Stimulated activated CD8-positive, alpha-beta memory T cell treated with anti-CD3 and anti-CD28 coated beads, Interleukin-4, amount 100 ng/mL, for 1 hour (primary cell): ENCODE measurements around the gene FBLN1.
"Not testable (repeated sequence)": the region's sequence is repeated elsewhere in the genome, so short reads cannot be mapped to it uniquely, and the experiment has no call there.

Experiments
- DNase-seq, 2 donors: peaks; one replicate each; pipeline ENCODE4 v3.0.0-alpha.2; 2020; ENCODE audit warnings: low read depth in 2 of 2, low spot score in 1 of 2

Gene FBLN1

GRCh38 chr22:45608045-45608444 lies 105.4 kb downstream of the FBLN1 start:
- DNase-seq, result not testable (repeated sequence)

DNA sequence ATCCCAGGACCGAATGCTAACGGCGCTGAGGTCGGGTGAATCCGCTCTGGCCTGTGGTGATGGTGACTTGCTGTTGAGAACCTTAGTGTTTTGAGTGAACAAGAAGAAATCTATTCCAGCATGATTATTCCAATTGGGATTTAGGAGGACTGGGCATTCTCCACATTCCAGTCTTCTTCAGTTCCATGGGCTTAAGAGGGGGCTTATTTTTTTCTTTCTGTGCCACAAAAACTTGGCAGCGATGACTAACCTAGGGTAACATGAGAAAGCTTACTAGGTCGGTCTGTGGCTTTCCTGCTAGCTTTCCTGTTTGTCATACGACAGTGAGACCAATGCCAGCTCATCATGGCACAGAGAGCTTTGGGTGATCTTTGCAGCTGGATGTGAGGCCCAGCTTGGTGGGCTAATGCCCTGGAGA lies 106.1 kb downstream of the FBLN1 start:
- DNase-seq, result no peak

DNA sequence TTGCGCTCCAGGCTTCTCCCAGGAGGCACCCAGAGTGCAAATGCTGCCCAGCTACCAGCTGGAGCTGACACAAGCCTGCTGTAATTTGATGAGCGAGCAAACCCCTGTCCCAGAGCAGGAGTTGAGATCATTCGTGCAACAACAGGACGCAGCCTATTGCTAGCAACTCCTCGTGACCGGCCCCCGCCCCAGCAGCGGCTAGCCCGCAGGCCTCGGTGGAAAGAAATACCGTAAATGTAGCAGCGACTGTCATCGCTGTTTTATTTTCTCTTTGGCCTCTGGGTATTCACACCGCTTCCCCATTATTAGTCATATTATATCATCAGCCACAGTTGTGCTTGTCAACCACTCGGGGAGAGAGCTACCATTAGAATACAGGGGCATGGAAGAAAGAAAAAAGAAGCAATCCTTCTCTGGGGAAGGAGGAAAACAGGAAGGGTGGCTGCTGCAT lies 109.8 kb downstream of the FBLN1 start:
- DNase-seq, result no peak

- no peak for DNase-seq
Observed at GRCh38 chr22:45612940-45613339, 110.3 kb downstream of the FBLN1 start.

DNA sequence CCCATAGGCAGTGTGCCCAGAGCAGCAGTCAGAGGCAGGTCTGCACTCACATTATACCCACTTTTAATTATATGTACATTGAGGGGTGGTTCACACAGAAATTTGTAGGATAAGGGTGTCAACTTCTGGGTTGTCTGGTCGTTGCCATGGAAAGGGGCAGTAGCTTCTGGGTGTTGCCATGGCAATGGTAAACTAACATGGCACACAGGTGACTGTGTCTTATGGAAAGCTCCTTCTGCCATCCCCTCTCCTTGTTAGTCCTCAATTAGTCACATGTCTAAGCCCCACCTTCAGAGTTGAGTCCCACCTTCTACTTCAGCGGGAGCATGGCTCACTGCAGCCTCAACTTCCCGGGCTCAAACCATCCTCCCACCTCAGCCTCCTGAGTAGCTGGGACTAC lies 112.7 kb downstream of the FBLN1 start:
- no peak for DNase-seq

DNA sequence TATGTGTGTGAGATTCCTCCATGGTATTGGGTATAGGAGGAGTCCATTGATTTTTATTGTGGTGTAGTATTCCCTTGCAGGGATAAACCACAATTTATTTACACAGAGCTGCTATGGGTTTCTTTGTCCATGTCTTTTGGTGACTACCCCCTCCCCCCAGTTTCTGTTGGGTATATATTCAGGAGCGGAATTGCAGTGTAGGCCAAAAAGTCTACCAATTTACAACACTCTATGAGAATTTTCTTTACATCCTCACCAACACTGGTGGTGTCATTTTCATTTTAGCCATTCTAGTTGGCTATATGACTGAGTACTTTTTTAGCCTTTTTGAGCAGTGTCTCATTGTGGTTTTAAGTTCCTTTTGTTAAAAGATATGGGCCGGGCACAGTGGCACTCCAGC lies 113.7 kb downstream of the FBLN1 start:
- no peak for DNase-seq

GRCh38 chr22:45617948-45618347 lies 115.3 kb downstream of the FBLN1 start:
- no peak for DNase-seq

DNA sequence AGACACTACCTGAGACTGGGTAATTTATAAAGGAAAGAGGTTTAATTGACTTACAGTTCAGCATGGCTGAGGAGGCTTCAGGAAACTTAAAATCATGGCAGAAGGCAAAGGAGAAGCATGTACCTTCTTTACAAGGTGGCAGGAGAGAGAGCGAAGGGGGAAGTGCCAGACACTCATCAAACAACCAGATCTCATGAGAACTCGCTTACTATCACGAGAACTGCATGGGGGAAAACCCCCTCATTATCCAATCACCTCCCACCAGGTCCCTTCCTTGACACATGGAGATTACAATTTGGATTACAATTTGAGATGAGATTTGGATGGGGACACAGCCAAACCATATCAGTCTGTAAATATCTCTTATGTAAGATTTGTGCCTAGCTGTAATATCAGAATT lies 118.0 kb downstream of the FBLN1 start:
- DNase-seq, result no peak

- DNase-seq, result no peak
Observed at GRCh38 chr22:45621836-45622600, 119.3 kb downstream of the FBLN1 start.

- DNase-seq, result not testable (repeated sequence)
Observed at GRCh38 chr22:45623464-45624145, 120.9 kb downstream of the FBLN1 start.

GRCh38 chr22:45626198-45626651 lies 123.5 kb downstream of the FBLN1 start:
- no peak for DNase-seq

DNA sequence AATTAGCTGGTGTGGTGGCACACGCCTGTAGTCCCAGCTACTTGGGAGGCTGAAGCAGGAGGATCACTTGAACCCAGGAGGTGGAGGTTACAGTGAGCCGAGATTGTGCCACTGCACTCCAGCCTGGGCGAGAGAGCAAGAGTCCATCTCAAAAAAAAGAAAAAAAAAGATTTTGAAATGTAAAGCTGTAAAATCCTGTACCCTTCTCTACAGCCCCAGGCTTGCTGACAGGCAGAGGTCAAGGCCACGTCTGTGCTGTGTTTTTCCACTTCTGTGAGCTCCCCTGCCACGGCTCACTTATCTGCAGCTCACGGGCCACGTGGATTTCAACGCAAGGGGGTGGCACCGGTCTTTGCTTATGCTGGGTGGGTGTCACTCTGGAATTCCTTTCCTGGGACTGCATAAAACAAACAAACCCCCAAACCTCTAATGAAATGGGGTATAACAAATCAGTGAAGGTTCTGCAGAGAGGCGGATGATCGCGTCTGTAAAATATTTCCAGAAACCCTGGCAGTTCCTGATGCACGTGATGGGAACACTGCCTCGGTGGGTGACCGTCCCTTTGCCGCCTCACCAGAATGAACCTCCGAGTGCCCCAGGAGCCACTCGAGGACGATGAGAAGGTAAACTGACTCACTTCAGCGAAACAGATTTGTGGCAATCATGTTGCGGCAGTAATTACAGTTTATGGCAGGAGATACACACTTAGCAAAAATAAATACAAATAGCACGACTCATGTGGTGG lies 125.0 kb downstream of the FBLN1 start:
- DNase-seq, result no peak

DNA sequence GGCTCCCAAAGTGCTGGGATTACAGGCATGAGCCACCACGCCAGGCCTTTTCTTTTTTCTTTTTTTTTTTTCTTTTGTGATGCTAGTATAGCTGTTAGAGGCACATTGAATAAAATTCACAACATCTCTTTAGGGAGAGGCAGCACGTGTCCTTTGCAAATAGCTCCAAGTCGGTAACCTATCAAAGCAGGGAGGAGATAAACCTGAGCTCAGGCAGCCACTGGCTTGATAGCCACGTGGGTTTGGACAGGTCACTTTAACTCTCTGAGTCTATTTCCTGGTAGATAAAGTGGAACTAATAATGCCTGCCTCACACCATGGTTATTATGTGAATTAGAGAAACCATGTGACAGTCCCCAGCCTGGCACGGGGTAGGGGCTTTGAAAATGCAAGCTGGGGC lies 125.8 kb downstream of the FBLN1 start:
- no peak for DNase-seq

DNA sequence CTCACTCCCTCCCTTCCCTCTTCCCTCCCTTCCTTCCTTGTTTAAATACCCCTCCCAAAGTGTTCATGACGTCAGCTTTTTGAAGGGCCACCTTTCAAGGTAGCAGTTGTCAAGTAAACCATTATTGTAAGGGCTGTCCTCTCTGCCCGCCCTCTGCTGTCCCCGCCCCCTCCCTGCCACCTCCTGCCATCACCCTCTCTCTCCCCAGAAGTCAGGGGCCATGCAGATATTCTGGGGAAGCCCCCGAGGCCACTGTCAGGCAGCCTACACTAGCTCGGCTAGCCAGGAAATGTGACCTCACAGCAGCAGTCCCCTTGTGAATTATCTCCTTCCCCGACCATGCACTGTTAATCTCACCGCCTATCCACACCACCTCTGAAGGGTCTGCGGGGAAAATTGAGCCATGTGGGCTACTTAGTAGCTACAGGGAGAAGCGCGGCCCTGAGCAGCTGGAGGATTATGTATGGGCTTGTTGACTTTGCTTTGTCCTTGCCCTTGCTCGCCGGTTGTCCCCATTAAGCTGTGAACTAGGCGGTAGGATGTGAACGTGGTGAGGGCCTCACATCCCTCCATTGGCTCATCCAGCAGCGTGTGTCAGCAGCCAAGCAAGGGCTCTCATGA lies 126.9 kb downstream of the FBLN1 start:
- no peak for DNase-seq

DNA sequence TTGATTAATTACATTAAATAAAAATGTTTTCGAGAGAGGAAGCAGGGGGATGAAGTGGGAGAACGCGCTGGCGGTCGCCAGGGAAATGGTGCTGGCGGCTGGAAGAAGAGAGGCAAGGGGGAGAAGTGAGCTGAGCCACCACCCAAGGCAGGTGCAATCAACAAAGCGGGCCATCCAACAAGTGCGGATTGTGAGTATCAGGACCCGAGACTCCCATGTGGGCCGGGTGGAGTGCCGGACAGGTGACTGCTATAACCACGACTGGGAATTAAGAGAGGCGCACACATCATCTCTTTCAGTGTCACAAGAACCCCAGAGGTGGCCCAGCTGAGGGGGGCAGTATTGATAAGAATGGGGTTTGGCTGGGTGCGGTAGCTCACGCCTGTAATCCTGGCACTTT lies 127.8 kb downstream of the FBLN1 start:
- no peak for DNase-seq

DNA sequence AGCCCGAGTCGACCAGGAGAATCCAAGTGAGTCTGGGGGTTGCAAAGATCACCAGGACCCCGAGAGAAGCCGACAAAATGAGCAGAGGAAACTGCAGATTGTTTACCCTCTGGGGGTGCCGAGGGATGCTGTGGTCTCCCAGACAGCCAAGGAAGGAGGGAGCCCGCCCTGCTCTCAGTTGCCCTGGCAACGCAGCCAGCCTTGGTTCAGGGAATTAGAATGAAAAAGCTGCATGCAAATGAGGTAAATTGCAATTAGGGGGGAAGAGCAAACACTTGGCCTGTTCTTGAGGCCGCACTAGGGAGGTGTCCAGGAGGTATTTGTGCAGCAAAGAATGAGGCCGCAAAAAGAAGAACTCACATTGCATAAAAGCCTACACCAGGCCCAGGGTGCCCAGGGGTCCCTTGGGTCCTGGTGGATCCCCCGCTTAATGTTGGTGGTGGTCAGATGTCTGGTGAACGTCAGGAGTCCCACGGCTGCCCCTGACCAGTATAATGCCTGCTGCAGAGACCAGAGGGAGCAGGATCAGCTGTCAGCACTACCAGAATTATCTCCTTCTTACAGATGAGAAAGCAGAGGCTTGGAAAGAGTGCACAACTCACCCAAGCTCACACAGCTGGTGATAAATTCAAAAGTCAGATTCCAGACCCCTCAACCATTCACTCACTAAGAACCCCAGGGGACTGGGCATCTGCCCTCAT lies 128.6 kb downstream of the FBLN1 start:
- DNase-seq, result no peak

DNA sequence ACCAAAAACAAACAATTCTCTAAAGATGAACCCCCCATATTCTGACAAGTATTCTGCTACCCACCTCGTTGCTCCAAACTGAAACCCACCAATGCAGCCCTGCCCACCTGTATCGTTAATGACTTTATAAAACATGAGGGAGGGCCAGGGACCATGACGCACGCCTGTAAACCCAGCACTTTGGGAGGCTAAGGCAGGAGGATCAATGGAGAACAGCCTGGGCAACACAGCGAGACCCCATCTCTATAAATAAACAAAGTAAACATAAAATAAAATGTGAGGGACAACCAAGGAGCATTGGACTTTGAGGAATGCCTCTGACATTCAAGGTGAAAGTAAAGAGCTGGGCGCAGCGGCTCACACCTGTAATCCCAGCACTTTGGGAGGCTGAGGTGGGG lies 129.2 kb downstream of the FBLN1 start:
- DNase-seq, result no peak

DNA sequence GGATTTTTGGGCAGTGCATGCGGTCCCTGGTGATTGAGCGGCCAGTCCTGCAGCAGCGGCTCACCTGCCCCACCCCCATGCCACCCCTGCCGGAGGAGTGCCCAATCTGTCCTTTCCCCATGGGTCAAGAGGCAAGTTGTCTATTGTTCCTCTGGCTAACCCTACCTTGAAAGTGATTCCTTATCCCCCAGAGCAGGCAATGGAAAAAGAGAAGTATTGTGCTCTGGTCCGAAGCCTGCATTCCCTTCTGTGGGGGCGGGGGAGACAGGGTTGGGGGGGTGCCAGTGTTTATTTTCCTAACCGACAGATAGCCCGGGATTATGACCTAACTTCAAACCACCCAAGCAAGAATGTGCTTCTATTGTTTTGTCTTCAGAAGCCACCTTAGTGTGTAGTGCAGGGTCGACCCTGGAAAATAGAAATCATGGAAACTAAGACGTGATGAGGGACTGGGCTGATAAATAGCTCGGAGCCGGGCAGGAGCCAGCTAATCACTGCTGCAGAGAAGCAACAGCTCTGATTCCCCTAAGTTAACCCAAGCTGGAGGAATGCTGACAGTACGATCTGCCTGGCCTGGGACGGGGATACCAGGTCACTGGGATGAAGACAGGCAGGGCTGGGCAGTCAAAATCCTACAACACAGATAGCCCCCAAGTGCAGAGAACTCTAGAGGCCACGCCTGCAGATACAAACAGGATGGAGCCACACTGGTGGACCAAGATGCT lies 130.3 kb downstream of the FBLN1 start:
- DNase-seq, result no peak

- DNase-seq, result no peak
Observed at GRCh38 chr22:45636683-45637082, 134.0 kb downstream of the FBLN1 start.

- no peak for DNase-seq
Observed at GRCh38 chr22:45638197-45638596, 135.5 kb downstream of the FBLN1 start.
